Astrocyte (in vitro differentiated cells and primary cell): ENCODE results near the gene HPS3. TPM values are rescaled to one million over a fixed set of nuclear protein-coding genes. Genes with fewer than 3 reads are reported as not detected.
A peak's percentile ranks its signal among the peaks of the same experiment; 100 is the strongest.

Experiments
- DNase-seq: peaks from one replicate; pipeline ENCODE4 v3.0.0-alpha.2; 2010; ENCODE audit warnings: low read depth
- FAIRE-seq: peaks from 2 replicates; lab custom pipeline; 2011; peaks lifted over from hg19 to GRCh38; lab: Jason Lieb, UNC
- H2AFZ ChIP-seq: 2 replicates; pipeline ENCODE4 v1.6.0; 2012; ENCODE audit warnings: low read depth, low read length, inconsistent platforms
- H3K27ac ChIP-seq: 2 replicates; pipeline ENCODE4 v1.5.1; 2011; ENCODE audit warnings: low read depth, low read length, inconsistent platforms
- H3K27me3 ChIP-seq: 2 replicates; pipeline ENCODE4 v1.6.0; 2011; ENCODE audit warnings: low read length, inconsistent platforms; ENCODE audit not compliant: insufficient read depth
- H3K36me3 ChIP-seq: 2 replicates; pipeline ENCODE4 v1.5.1; 2011; ENCODE audit warnings: low read length, inconsistent platforms; ENCODE audit not compliant: insufficient read depth
- H3K4me1 ChIP-seq: 2 replicates; pipeline ENCODE4 v1.5.1; 2011; ENCODE audit warnings: low read length, inconsistent platforms; ENCODE audit not compliant: insufficient read depth
- H3K4me2 ChIP-seq: 2 replicates; pipeline ENCODE4 v1.6.0; 2012; ENCODE audit warnings: low read length, inconsistent platforms
- H3K4me3 ChIP-seq: 2 replicates; pipeline ENCODE4 v1.5.1; 2011; ENCODE audit warnings: low read depth, mild to moderate bottlenecking, low read length, inconsistent platforms; ENCODE audit not compliant: insufficient read depth
- H3K79me2 ChIP-seq: 2 replicates; pipeline ENCODE4 v1.6.0; 2012; ENCODE audit warnings: mild to moderate bottlenecking, low read length, inconsistent platforms; ENCODE audit not compliant: insufficient read depth
- H3K9ac ChIP-seq: 2 replicates; pipeline ENCODE4 v1.6.0; 2012; ENCODE audit warnings: mild to moderate bottlenecking, low read length, inconsistent platforms
- H3K9me3 ChIP-seq: 2 replicates; pipeline ENCODE4 v1.5.1; 2012; ENCODE audit warnings: low read depth, mild to moderate bottlenecking, low read length, inconsistent platforms; ENCODE audit not compliant: insufficient read depth
- H4K20me1 ChIP-seq: 2 replicates; pipeline ENCODE4 v1.6.0; 2012; ENCODE audit warnings: low read length, inconsistent platforms; ENCODE audit not compliant: insufficient read depth
- H3K27ac Mint-ChIP-seq: one replicate; pipeline ENCODE4 v1.8.0; 2021; ENCODE audit warnings: mild to moderate bottlenecking, mixed read lengths; ENCODE audit not compliant: unreplicated experiment
- H3K27me3 Mint-ChIP-seq: one replicate; pipeline ENCODE4 v1.8.0; 2021; ENCODE audit warnings: low read depth, mixed read lengths; ENCODE audit not compliant: unreplicated experiment
- H3K36me3 Mint-ChIP-seq: one replicate; pipeline ENCODE4 v1.8.0; 2021; ENCODE audit warnings: low read depth, mixed read lengths; ENCODE audit not compliant: unreplicated experiment
- H3K4me1 Mint-ChIP-seq: one replicate; pipeline ENCODE4 v1.8.0; 2021; ENCODE audit warnings: low read depth, mixed read lengths; ENCODE audit not compliant: unreplicated experiment
- H3K4me3 Mint-ChIP-seq: one replicate; pipeline ENCODE4 v1.8.0; 2021; ENCODE audit warnings: mild to moderate bottlenecking, moderate library complexity, mixed read lengths; ENCODE audit not compliant: unreplicated experiment
- H3K9me3 Mint-ChIP-seq: one replicate; pipeline ENCODE4 v1.8.0; 2021; ENCODE audit warnings: mild to moderate bottlenecking, mixed read lengths; ENCODE audit not compliant: unreplicated experiment
- CTCF ChIP-seq: IDR thresholded peaks from 2 replicates; pipeline ENCODE4 v1.5.1; 2011; ENCODE audit warnings: low read depth, mild to moderate bottlenecking, inconsistent platforms, low read length, moderate library complexity; ENCODE audit not compliant: insufficient read depth
- EZH2 ChIP-seq: IDR thresholded peaks from 2 replicates; pipeline ENCODE4 v1.6.1; 2012; ENCODE audit warnings: mild to moderate bottlenecking, low read length, inconsistent platforms; ENCODE audit not compliant: insufficient read depth
- total RNA-seq: library from RNA; stranded (reverse); gene quantifications from 2 replicates; pipeline ENCODE4 v1.2.1, GENCODE V29; 2021

The HPS3 gene
- total RNA-seq, 1 donor from 2014 or later: 10.9 TPM

DNA sequence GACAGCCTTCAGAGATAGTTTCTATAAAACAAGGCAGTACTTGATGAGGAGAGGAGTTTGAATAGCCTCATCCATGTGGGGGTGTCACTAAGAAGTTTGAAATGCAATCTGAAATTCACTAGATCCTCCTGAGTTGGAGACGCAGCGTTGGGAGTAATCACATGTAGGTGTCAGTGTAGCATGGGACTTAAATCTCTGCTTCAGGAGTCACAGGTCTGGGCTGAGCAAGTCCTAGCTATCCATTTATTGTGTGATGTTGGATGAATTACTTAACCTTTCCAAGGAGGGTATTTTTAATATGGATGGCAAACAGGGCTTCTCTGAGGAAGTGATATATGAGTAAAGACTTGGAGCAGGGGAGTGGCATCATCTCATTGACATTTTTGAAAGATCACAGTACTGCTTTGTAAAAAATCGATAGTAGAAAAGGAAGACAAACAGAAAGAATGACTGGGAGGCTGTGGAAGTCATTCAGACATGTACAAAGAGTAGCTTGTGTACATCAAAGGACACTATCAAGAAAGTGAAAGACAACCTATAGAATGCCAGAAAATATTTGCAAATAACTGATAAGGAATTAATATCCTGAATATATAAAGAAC lies 75.1 kb downstream of the HPS3 start:
- Histone ChIP-seq H3K9ac (no peak overlapping the region), H4K20me1 (no peaks in the 10 kb centered on the region), H3K27ac (no peak overlapping the region), H3K4me1 (no peaks in the 10 kb centered on the region), H3K79me2 (no peaks in the 10 kb centered on the region), H2AFZ (no peak overlapping the region), H3K27me3 (no peaks in the 10 kb centered on the region), H3K36me3 (no peaks in the 10 kb centered on the region), H3K4me2 (no peak overlapping the region), H3K9me3 (no peaks in the 10 kb centered on the region), H3K4me3 (no peak overlapping the region)
- FAIRE-seq (no peak), DNase-seq (no peak)
- Mint-ChIP-seq H3K4me1 (no peaks in the 10 kb centered on the region), H3K9me3 (no peaks in the 10 kb centered on the region), H3K27me3 (no peaks in the 10 kb centered on the region), H3K36me3 (no peaks in the 10 kb centered on the region), H3K27ac (no peak overlapping the region), H3K4me3 (no peak overlapping the region)
- TF ChIP-seq EZH2: no peak
- TF ChIP-seq CTCF: no peak

- DNase-seq (peak; percentile 22), FAIRE-seq (no peak)
These were observed 78.0 kb downstream of the HPS3 start for GRCh38 chr3:149207475-149207874.

More at GRCh38 chr3:149207475-149207874, 78.0 kb downstream of the HPS3 start:
- Histone ChIP-seq H3K4me3 (no peak overlapping the region), H3K4me2 (no peak overlapping the region), H2AFZ (no peak overlapping the region), H3K27me3 (no peaks in the 10 kb centered on the region), H4K20me1 (no peaks in the 10 kb centered on the region), H3K9me3 (no peaks in the 10 kb centered on the region), H3K9ac (no peak overlapping the region), H3K79me2 (no peaks in the 10 kb centered on the region), H3K4me1 (no peaks in the 10 kb centered on the region), H3K27ac (no peak overlapping the region), H3K36me3 (no peaks in the 10 kb centered on the region)
- Mint-ChIP-seq H3K36me3 (no peaks in the 10 kb centered on the region), H3K4me3 (no peak overlapping the region), H3K27me3 (no peaks in the 10 kb centered on the region), H3K4me1 (no peaks in the 10 kb centered on the region), H3K27ac (no peak overlapping the region), H3K9me3 (no peaks in the 10 kb centered on the region)
- no peak for TF ChIP-seq EZH2
- TF ChIP-seq CTCF: no peak
